ENCODE measurements around the gene LPP.

The LPP gene

DNA sequence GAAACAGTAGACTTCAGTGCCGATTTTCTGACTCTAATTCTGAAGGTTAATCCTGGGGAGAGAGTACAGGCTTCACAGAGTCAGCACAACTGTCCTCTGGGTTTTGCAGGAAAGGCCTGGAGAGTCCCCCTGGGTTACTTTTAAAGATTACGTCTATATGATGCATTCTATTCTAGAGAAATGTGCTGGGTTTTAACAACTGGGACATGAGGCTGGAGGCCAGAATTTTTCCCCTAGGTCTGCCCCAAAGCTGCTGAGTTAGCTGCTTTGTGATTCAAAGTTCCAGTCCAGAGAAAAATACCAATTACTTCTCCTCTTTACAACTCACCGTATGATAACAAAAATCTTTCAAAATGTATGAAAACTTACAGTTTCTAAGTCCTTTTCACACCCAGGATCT lies 777.1 kb downstream of the LPP start:
- Mint-ChIP-seq H3K4me1 (ENCODE audit: low read depth in 2 of 2) (no peaks in the 10 kb centered on the region), H3K36me3 (ENCODE audit: insufficient read depth) (no peaks in the 10 kb centered on the region), H3K9me3 (no peaks in the 10 kb centered on the region), H3K27ac (no peak overlapping the region), H3K27me3 (no peaks in the 10 kb centered on the region), H3K4me3 (no peak overlapping the region)
- DNase-seq (no peak), ATAC-seq (replicated peaks) (no peak)

GRCh38 chr3:188931531-188931930 lies 777.6 kb downstream of the LPP start:
- no peaks in the 10 kb centered on the region for H3K36me3 Mint-ChIP-seq (ENCODE audit: insufficient read depth)
- no peak for DNase-seq
- H3K4me1 Mint-ChIP-seq (ENCODE audit: low read depth in 2 of 2) = no peaks in the 10 kb centered on the region
- ATAC-seq (replicated peaks) = no peak
- H3K9me3 Mint-ChIP-seq = no peaks in the 10 kb centered on the region
- H3K27me3 Mint-ChIP-seq = no peaks in the 10 kb centered on the region
- no peak overlapping the region for H3K27ac Mint-ChIP-seq
- no peak overlapping the region for H3K4me3 Mint-ChIP-seq

DNA sequence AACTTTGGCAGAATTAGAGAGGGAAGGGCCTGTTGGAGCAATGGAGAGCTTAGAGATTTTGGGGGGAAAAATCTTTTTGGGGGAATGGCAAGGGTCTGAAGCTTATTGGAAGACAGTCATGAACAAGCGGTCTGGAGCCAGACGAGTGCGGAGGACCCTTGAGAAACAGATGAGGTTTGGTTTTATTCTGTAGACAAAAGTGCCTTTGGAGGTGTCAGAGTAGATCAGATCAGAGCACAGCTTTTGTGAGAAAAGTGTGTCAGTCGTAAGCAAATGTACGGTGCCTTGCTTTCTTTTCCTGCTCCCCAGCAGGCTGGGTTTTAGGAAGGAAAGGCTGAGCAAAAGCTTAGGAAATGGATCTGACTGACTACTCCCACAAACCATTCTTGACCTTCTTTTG lies 781.0 kb downstream of the LPP start:
- H3K27ac Mint-ChIP-seq = no peak overlapping the region
- H3K27me3 Mint-ChIP-seq = no peaks in the 10 kb centered on the region
- H3K4me3 Mint-ChIP-seq = no peak overlapping the region
- no peak for ATAC-seq (replicated peaks)
- H3K9me3 Mint-ChIP-seq = no peaks in the 10 kb centered on the region
- no peaks in the 10 kb centered on the region for H3K36me3 Mint-ChIP-seq (ENCODE audit: insufficient read depth)
- no peak for DNase-seq
- no peaks in the 10 kb centered on the region for H3K4me1 Mint-ChIP-seq (ENCODE audit: low read depth in 2 of 2)

DNA sequence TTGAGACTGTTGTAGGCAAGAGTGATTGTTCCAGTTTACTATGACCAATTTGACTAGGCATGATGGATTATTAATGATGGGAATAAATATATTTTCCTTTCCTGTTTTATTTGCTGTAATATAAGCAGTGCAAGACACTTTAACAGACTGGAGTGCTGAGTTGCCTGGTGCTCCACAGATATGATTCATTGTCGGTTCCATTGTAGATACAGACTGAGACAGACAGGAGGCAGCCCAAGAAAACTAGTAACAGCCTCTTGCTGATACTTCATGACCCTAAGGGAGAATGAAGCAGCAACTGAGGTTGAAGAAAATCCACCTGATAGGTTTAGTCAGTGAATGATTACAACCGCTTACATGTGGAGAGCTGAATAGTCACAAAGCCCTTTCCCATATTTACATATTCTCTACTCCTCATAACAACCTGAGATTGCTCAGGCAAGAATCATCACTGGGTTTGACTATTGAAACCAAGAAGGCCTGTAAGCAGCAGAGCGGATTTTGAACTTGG lies 782.7 kb downstream of the LPP start:
- Mint-ChIP-seq H3K9me3 (no peaks in the 10 kb centered on the region), H3K36me3 (ENCODE audit: insufficient read depth) (no peaks in the 10 kb centered on the region), H3K27me3 (no peaks in the 10 kb centered on the region), H3K4me3 (no peak overlapping the region), H3K4me1 (ENCODE audit: low read depth in 2 of 2) (no peaks in the 10 kb centered on the region), H3K27ac (no peak overlapping the region)
- ATAC-seq (replicated peaks) (no peak), DNase-seq (no peak)

DNA sequence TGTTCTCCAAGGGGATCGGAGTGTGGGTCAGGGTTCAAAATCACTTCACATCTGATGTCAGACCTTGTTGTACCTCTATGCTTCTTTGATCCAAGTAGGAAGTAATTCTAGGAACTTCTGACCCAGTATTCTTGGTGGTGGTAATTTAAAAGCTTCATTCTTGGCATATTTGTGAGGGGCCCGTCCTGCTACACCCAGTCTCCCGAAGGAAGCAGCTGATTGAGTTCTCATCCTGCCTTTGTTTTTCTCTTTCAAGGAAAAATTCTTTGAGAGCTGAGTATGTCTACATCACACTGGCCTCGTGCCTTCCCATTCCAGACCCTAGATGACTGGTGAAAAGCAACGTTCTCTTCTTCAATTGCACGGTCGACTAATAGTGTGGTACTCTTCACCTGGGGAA lies 783.4 kb downstream of the LPP start:
- Mint-ChIP-seq H3K9me3 (no peaks in the 10 kb centered on the region), H3K27me3 (no peaks in the 10 kb centered on the region), H3K4me1 (ENCODE audit: low read depth in 2 of 2) (no peaks in the 10 kb centered on the region), H3K27ac (peak overlapping the region in 1 of 2 donors; percentile 12), H3K4me3 (no peak overlapping the region), H3K36me3 (ENCODE audit: insufficient read depth) (no peaks in the 10 kb centered on the region)
- DNase-seq (no peak), ATAC-seq (replicated peaks) (no peak)

DNA sequence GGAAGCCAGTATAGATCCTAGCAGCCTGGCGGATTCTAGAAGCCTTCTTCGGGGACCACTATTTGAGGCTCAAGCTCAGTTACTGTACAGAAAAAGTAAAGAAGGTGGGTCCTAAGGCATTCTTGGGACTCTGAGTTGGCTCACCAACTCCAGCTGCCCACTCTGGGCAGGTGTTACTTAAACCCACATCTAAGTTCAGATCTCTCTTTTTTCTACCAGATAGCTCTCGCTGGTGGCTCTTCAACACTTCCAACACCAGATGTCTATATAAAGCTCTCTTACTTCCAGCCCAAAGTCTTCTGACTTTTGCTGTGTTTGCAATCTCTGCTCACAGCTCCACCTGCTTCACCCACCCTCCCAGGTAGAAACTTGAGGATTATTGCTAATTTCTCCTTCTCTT lies 785.0 kb downstream of the LPP start:
- Mint-ChIP-seq H3K4me1 (ENCODE audit: low read depth in 2 of 2) (peaks cover 0 to 2% of the 10 kb centered on the region in 2 donors), H3K9me3 (no peaks in the 10 kb centered on the region), H3K27ac (no peak overlapping the region), H3K4me3 (no peak overlapping the region), H3K36me3 (ENCODE audit: insufficient read depth) (no peaks in the 10 kb centered on the region), H3K27me3 (no peaks in the 10 kb centered on the region)
- no peak for DNase-seq
- ATAC-seq (replicated peaks) = no peak

- no peaks in the 10 kb centered on the region for H3K9me3 Mint-ChIP-seq
- ATAC-seq (replicated peaks) = no peak
- H3K4me1 Mint-ChIP-seq (ENCODE audit: low read depth in 2 of 2) = peaks cover 0 to 2% of the 10 kb centered on the region in 2 donors
- H3K27ac Mint-ChIP-seq = no peak overlapping the region
- H3K27me3 Mint-ChIP-seq = peaks cover 0 to 2% of the 10 kb centered on the region in 2 donors
- DNase-seq = no peak
- no peak overlapping the region for H3K4me3 Mint-ChIP-seq
- H3K36me3 Mint-ChIP-seq (ENCODE audit: insufficient read depth) = no peaks in the 10 kb centered on the region
Observed at GRCh38 chr3:188939814-188940572, 786.0 kb downstream of the LPP start.
